NCI-H748 treated with DMSO at 0.1 percent for 48 hours (cell line): ENCODE data around the gene REC8.
"Not testable (repeated sequence)": the region's sequence is repeated elsewhere in the genome, so short reads cannot be mapped to it uniquely, and the experiment has no call there.

Experiments
- DNase-seq: peaks from one replicate; lab custom pipeline; 2025; lab: John Stamatoyannopoulos, UW

The REC8 gene

GRCh38 chr14:24203249-24203886, 31.5 kb downstream of the REC8 start:
- DNase-seq, result not testable (repeated sequence)

GRCh38 chr14:24204163-24205146, 32.6 kb downstream of the REC8 start:
- DNase-seq, result no peak

GRCh38 chr14:24206260-24207103, 34.6 kb downstream of the REC8 start:
- DNase-seq, result no peak

- DNase-seq, result no peak
Measured at GRCh38 chr14:24207104-24207551, 35.2 kb downstream of the REC8 start.

GRCh38 chr14:24207625-24208024, 35.7 kb downstream of the REC8 start:
- DNase-seq, result no peak

- no peak for DNase-seq
Measured at GRCh38 chr14:24211311-24211710, 39.4 kb downstream of the REC8 start.

- peak; percentile 94 for DNase-seq
Measured at GRCh38 chr14:24212924-24213865, 41.3 kb downstream of the REC8 start, which contains the start of gene CHMP4A. TSS of gene CHMP4A (minus strand) at chr14:24213488. CDS start at chr14:24213439, 49 bp downstream.

GRCh38 chr14:24213866-24214662, 42.2 kb downstream of the REC8 start:
- DNase-seq, result no peak

- DNase-seq, result peak; percentile 77
Measured at GRCh38 chr14:24215495-24216344, 43.8 kb downstream of the REC8 start, which contains the start of gene MDP1. TSS of gene MDP1 (minus strand) at chr14:24216066. CDS start at chr14:24215955, 111 bp downstream.

- no peak for DNase-seq
Measured at GRCh38 chr14:24216345-24216699, 44.4 kb downstream of the REC8 start.

GRCh38 chr14:24216876-24217275, 45.0 kb downstream of the REC8 start:
- DNase-seq, result not testable (repeated sequence)

GRCh38 chr14:24219080-24219479, 47.2 kb downstream of the REC8 start:
- DNase-seq, result no peak

- no peak for DNase-seq
Measured at GRCh38 chr14:24219521-24219920, 47.6 kb downstream of the REC8 start.

GRCh38 chr14:24222987-24223386, 51.1 kb downstream of the REC8 start:
- not testable (repeated sequence) for DNase-seq

GRCh38 chr14:24224618-24225071, 52.8 kb downstream of the REC8 start:
- no peak for DNase-seq

GRCh38 chr14:24226473-24226872, 54.6 kb downstream of the REC8 start:
- DNase-seq, result no peak

- DNase-seq, result no peak
Measured at GRCh38 chr14:24228902-24229301, 57.0 kb downstream of the REC8 start.
